Mesothelial cell of epicardium (in vitro differentiated cells): ENCODE measurements around the gene TIMM8B. TPM values are rescaled to one million over a fixed set of nuclear protein-coding genes. Genes with fewer than 3 reads are reported as not detected.
"Not testable (repeated sequence)": the region's sequence is repeated elsewhere in the genome, so short reads cannot be mapped to it uniquely, and the experiment has no call there.

ENCODE experiments used
- DNase-seq, 2 experiments: peaks; one replicate each; pipeline ENCODE4 v3.0.0; 2021; ENCODE audit warnings: low spot score in 2 of 2; ENCODE audit not compliant: unreplicated experiment in 2 of 2
- H3K27ac Mint-ChIP-seq: 2 replicates; pipeline ENCODE4 v1.8.0; 2021; ENCODE audit warnings: mixed read lengths
- H3K27me3 Mint-ChIP-seq: 2 replicates; pipeline ENCODE4 v1.8.0; 2021; ENCODE audit warnings: low read depth, mixed read lengths
- H3K36me3 Mint-ChIP-seq: 2 replicates; pipeline ENCODE4 v1.8.0; 2021; ENCODE audit warnings: mixed read lengths
- H3K4me1 Mint-ChIP-seq: 2 replicates; pipeline ENCODE4 v1.8.0; 2021; ENCODE audit warnings: mixed read lengths
- H3K4me3 Mint-ChIP-seq: 2 replicates; pipeline ENCODE4 v1.8.0; 2021; ENCODE audit warnings: mild to moderate bottlenecking, moderate library complexity, mixed read lengths
- H3K9me3 Mint-ChIP-seq: 2 replicates; pipeline ENCODE4 v1.8.0; 2021; ENCODE audit warnings: mixed read lengths
- CTCF ChIP-seq: fragments of 200-600 bp; sonication (generic); IDR thresholded peaks from one replicate; pipeline ENCODE4 v1.5.0; 2021; ENCODE audit warnings: antibody characterized with exemption; ENCODE audit not compliant: unreplicated experiment
- total RNA-seq: library from RNA; stranded (reverse); gene quantifications from 3 replicates; pipeline ENCODE4 v1.2.1, GENCODE V29; 2021

Gene TIMM8B
- total RNA-seq, 1 donor from 2014 or later, result 51.5 TPM

DNA sequence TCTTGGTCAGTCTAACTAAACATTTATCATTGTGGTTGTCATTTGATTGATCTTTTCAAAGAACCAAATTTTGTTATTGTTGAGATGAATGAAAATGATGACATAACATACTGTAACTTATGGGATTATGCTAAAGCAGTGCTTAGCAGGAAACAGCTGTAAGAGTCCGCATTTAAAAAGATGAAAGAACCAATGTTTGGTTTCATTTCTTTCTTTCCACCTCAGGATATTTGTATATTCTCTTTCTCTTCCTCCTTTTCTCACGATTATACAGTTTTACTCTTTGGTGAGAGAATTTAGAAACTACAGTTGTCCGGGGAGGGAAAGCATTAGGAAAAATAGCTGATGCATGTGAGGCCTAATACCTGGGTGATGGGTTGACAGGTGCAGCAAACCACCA is 35.8 kb downstream of the TIMM8B start:
- Mint-ChIP-seq H3K36me3 (peaks cover 73% of the 10 kb centered on the region), H3K4me1 (no peaks in the 10 kb centered on the region), H3K4me3 (no peak overlapping the region), H3K9me3 (peaks cover 12% of the 10 kb centered on the region), H3K27me3 (no peaks in the 10 kb centered on the region), H3K27ac (no peak overlapping the region)
- TF ChIP-seq CTCF, result no peak
- DNase-seq, result no peak

DNA sequence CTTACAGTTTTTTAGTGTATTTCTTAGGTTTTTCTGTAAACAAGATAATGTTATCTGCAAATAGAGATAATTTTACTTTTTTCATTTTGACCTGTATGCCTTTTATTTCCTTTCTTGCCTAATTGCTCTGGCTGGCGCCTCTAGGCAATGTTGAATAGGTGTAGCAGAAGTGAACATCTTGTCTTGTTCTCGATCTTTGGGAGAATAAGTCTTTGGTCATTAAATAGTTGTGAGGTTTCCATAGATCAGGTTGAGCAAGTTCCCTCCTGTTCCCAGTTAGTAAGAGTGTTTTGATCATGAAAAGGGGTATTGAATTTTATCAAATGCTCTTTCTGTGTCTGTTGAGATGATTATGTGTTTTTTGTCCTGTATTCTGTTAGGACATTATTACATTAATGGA is 36.8 kb downstream of the TIMM8B start:
- H3K27ac Mint-ChIP-seq, result no peak overlapping the region
- TF ChIP-seq CTCF, result no peak
- H3K4me1 Mint-ChIP-seq, result no peaks in the 10 kb centered on the region
- H3K9me3 Mint-ChIP-seq, result peaks cover 12% of the 10 kb centered on the region
- H3K27me3 Mint-ChIP-seq, result no peaks in the 10 kb centered on the region
- no peak overlapping the region for H3K4me3 Mint-ChIP-seq
- DNase-seq, result no peak
- peaks cover 76% of the 10 kb centered on the region for H3K36me3 Mint-ChIP-seq

GRCh38 chr11:112048256-112048655 is 38.3 kb downstream of the TIMM8B start:
- not testable (repeated sequence) for H3K27me3 Mint-ChIP-seq, DNase-seq, H3K27ac Mint-ChIP-seq, H3K4me1 Mint-ChIP-seq, H3K4me3 Mint-ChIP-seq
- peaks cover 12% of the 10 kb centered on the region for H3K9me3 Mint-ChIP-seq
- H3K36me3 Mint-ChIP-seq, result peaks cover 69% of the 10 kb centered on the region

DNA sequence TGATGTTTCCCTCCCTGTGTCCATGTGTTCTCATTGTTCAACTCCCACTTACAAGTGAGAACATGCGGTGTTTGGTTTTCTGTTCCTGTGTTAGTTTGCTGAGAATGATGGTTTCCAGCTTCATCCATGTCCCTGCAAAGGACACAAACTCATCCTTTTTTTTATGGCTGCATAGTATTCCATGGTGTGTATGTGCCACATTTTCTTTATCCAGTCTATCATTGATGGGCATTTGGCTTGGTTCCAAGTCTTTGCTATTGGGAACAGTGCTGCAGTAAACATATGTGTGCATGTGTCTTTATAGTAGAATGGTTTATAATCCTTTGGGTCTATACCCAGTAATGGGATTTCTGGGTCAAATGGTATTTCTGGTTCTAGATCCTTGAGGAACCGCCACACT is 39.9 kb downstream of the TIMM8B start:
- not testable (repeated sequence) for DNase-seq, H3K27ac Mint-ChIP-seq, H3K4me1 Mint-ChIP-seq, H3K27me3 Mint-ChIP-seq, H3K4me3 Mint-ChIP-seq
- Mint-ChIP-seq H3K36me3 (peaks cover 60% of the 10 kb centered on the region), H3K9me3 (peaks cover 12% of the 10 kb centered on the region)

DNA sequence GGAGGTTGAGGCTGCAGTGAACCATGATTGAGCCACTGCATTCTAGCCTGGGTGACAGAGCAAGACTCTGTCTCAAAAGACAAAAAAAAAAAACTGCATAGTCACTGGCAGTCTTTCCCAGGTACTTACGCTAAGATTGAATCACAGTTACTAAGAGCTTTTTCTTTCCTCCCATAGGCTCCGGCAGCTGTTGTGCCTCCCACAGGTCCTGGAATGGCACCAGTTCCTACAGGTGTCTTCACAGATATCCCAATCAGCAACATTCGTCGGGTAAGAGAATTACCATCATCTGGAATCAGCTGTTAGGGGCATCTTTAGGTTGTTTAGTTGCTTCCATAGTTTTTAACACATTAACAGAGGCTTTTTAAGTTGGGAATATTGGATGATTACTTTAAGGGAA is 41.6 kb downstream of the TIMM8B start:
- no peak overlapping the region for H3K27ac Mint-ChIP-seq
- TF ChIP-seq CTCF, result no peak
- no peak overlapping the region for H3K4me3 Mint-ChIP-seq
- peaks cover 12% of the 10 kb centered on the region for H3K9me3 Mint-ChIP-seq
- no peak for DNase-seq
- no peaks in the 10 kb centered on the region for H3K27me3 Mint-ChIP-seq
- H3K4me1 Mint-ChIP-seq, result no peaks in the 10 kb centered on the region
- peaks cover 55% of the 10 kb centered on the region for H3K36me3 Mint-ChIP-seq

GRCh38 chr11:112042961-112043304 is 43.6 kb downstream of the TIMM8B start:
- Mint-ChIP-seq H3K27me3 (no peaks in the 10 kb centered on the region), H3K36me3 (peaks cover 52% of the 10 kb centered on the region), H3K4me3 (no peak overlapping the region), H3K9me3 (peaks cover 8% of the 10 kb centered on the region), H3K4me1 (no peaks in the 10 kb centered on the region), H3K27ac (no peak overlapping the region)
- no peak for TF ChIP-seq CTCF
- no peak for DNase-seq

DNA sequence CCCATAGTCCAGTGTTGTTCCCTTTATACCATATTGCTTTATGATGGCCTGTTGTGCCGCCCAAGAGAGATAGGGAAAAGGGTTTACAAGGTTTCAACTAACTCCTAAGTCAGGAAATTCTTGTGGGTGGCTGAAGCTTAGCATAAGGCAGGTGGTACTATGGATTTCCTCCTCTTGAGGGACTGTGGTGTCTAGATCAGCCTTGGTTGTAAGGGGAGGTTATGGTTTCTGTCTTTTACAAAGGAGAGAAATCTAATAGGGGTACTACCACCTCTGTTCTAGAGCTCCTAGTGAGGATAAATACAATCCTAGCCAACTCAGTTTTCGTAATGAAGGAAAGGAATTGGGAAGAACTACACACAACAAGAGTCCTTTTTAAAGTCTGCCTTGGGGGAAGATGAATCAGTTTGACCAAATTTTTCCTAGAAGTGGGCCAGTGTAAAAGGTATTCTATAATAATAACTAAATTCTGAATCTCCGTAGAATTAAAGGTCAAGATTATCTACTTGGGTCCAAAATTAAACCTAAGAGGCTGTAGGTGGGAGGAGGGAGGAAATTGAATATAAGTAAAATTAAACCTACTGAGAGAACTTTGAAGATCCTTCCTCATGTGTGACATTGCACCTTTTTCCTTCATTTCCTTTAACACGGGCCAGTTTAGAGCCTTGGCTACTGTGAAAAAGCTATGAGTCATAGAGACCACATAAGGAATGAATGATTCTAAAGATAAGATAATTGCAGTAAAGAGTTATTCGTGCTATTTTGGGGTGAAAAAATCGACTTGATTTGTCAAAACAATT is 44.2 kb downstream of the TIMM8B start:
- Mint-ChIP-seq H3K4me1 (no peaks in the 10 kb centered on the region), H3K4me3 (no peak overlapping the region), H3K27me3 (no peaks in the 10 kb centered on the region), H3K36me3 (peaks cover 49% of the 10 kb centered on the region), H3K27ac (no peak overlapping the region), H3K9me3 (peaks cover 6% of the 10 kb centered on the region)
- no peak for TF ChIP-seq CTCF
- no peak for DNase-seq
